Endothelial cell of umbilical vein (primary cell): ENCODE measurements around the gene SETD1A. TPM values are rescaled to one million over a fixed set of nuclear protein-coding genes. Genes with fewer than 3 reads are reported as not detected.

Source experiments
- BruUV-seq: library from RNA; stranded (reverse); fragments of 400-500 nt; replicated peaks from 2 replicates; lab custom pipeline; 2021; lab: Mats Ljungman, UMichigan
- CTCF ChIA-PET: fragments of 300-600, 350-600 bp; sonication (Branson Sonifier 250); formaldehyde crosslinking; loops from one replicate; lab custom pipeline; 2021; ENCODE audit warnings: antibody characterized with exemption, inconsistent platforms; lab: Charles Lee
- POLR2A ChIA-PET: fragments of 300-600, 350-600 bp; sonication (Branson Sonifier 250); formaldehyde crosslinking; loops from one replicate; lab custom pipeline; 2021; ENCODE audit warnings: antibody characterized with exemption, inconsistent platforms; lab: Charles Lee
- DNase-seq: peaks from one replicate; pipeline ENCODE4 v3.0.0-alpha.2; 2011; ENCODE audit warnings: low read depth, low spot score
- FAIRE-seq: peaks from 2 replicates; lab custom pipeline; 2011; peaks lifted over from hg19 to GRCh38; lab: Jason Lieb, UNC
- H2AFZ ChIP-seq: 2 replicates; pipeline ENCODE4 v1.6.0; 2012; ENCODE audit warnings: low read depth, low read length, control low read depth, inconsistent platforms
- H3K27ac ChIP-seq: 2 replicates; pipeline ENCODE4 v1.5.1; 2011; ENCODE audit warnings: low read depth, mild to moderate bottlenecking, control low read depth, low read length, moderate library complexity; ENCODE audit not compliant: insufficient read depth
- H3K27me3 ChIP-seq, 2 experiments: 2 replicates each; pipeline versions ENCODE4 v1.6.0 to v1.6.1; 2011; ENCODE audit warnings: low read length in 2 of 2, mixed read lengths in 1 of 2; ENCODE audit not compliant: control insufficient read depth in 2 of 2, insufficient read depth in 2 of 2
- H3K36me3 ChIP-seq, 2 experiments: 2 replicates in 1 of 2; 3 replicates in 1 of 2; pipeline ENCODE4 v1.5.1; 2011; ENCODE audit warnings: low read length in 2 of 2, mild to moderate bottlenecking in 1 of 2, moderate library complexity in 1 of 2; ENCODE audit not compliant: control insufficient read depth in 2 of 2, insufficient read depth in 2 of 2; ENCODE audit errors: extremely low read depth in 1 of 2
- H3K4me1 ChIP-seq: 3 replicates; pipeline ENCODE4 v1.5.1; 2011; ENCODE audit warnings: mild to moderate bottlenecking, low read length; ENCODE audit not compliant: control insufficient read depth, insufficient read depth; ENCODE audit errors: extremely low read depth
- H3K4me2 ChIP-seq: 2 replicates; pipeline ENCODE4 v1.6.1; 2011; ENCODE audit warnings: low read length, control low read depth, mixed read lengths; ENCODE audit not compliant: insufficient read depth
- H3K4me3 ChIP-seq, 3 experiments: fragments of 200-600 bp in 1 of 3; sonication (generic), shearing (Covaris generic) in 1 of 3; replicated peaks in 1 of 3; 2 replicates each; pipeline ENCODE4 v1.5.1; 2011 to 2016; ENCODE audit warnings: control low read depth in 3 of 3, low read length in 3 of 3, mild to moderate bottlenecking in 2 of 3, inconsistent platforms in 1 of 3, low read depth in 1 of 3, moderate library complexity in 1 of 3; ENCODE audit not compliant: insufficient read depth in 1 of 3
- H3K79me2 ChIP-seq: 2 replicates; pipeline ENCODE4 v1.6.0; 2012; ENCODE audit warnings: low read length, inconsistent platforms; ENCODE audit not compliant: control insufficient read depth, insufficient read depth
- H3K9ac ChIP-seq: replicated peaks from 2 replicates; pipeline ENCODE3; 2011; ENCODE audit warnings: low read length, control low read depth; ENCODE audit not compliant: insufficient read depth; ENCODE audit errors: extremely low read depth
- H3K9me1 ChIP-seq: replicated peaks from 3 replicates; pipeline ENCODE4 v1.6.0; 2011; ENCODE audit warnings: mild to moderate bottlenecking, low read length; ENCODE audit not compliant: control insufficient read depth, insufficient read depth; ENCODE audit errors: extremely low read depth
- H3K9me3 ChIP-seq: replicated peaks from 2 replicates; pipeline ENCODE4 v1.5.1; 2012; ENCODE audit warnings: low read length, inconsistent platforms; ENCODE audit not compliant: control insufficient read depth, insufficient read depth
- H4K20me1 ChIP-seq: replicated peaks from 2 replicates; pipeline ENCODE3; 2011; ENCODE audit warnings: mild to moderate bottlenecking, low read length; ENCODE audit not compliant: control insufficient read depth, insufficient read depth; ENCODE audit errors: extremely low read depth
- EZH2 ChIP-seq: IDR thresholded peaks from 2 replicates; pipeline ENCODE4 v1.6.1; 2012; ENCODE audit warnings: borderline replicate concordance, low read depth, mild to moderate bottlenecking, moderate library complexity, low read length, inconsistent platforms; ENCODE audit not compliant: severe bottlenecking
- FOS ChIP-seq: IDR thresholded peaks from 2 replicates; pipeline ENCODE4 v1.6.1; 2011; ENCODE audit warnings: mild to moderate bottlenecking, low read length, moderate library complexity, borderline replicate concordance; ENCODE audit not compliant: insufficient read depth
- GATA2 ChIP-seq: IDR thresholded peaks from 2 replicates; pipeline ENCODE4 v1.7.0; 2011; ENCODE audit warnings: low read depth, mild to moderate bottlenecking, moderate library complexity, mixed read lengths, low read length; ENCODE audit not compliant: insufficient read length, insufficient read depth
- JUN ChIP-seq: IDR thresholded peaks from 2 replicates; pipeline ENCODE4 v1.6.1; 2011; ENCODE audit warnings: borderline replicate concordance, low read depth; ENCODE audit not compliant: insufficient read length, insufficient read depth
- MYC ChIP-seq: IDR thresholded peaks from one replicate; pipeline ENCODE4 v1.6.1; 2011; ENCODE audit warnings: mild to moderate bottlenecking, low read depth, low read length
- POLR2A ChIP-seq: IDR thresholded peaks from 2 replicates; pipeline ENCODE4 v1.6.1; 2012; ENCODE audit warnings: low read depth, mild to moderate bottlenecking, control low read depth, low read length
- POLR2AphosphoS5 ChIP-seq: IDR thresholded peaks from 2 replicates; pipeline ENCODE4 v1.6.1; 2012; ENCODE audit warnings: low read depth, mild to moderate bottlenecking, control low read depth, low read length, moderate library complexity; ENCODE audit not compliant: insufficient read depth
- dilution Hi-C: fragments of 300-500 bp; cut with MboI; formaldehyde crosslinking; loops from one replicate; pipeline ENCODE4 v1.15.0; 2019; ENCODE audit warnings: low sequenced_read_pairs; ENCODE audit not compliant: extremely low pct_ligation_motif_present
- intact Hi-C: fragments of 100-400 bp; cut with micrococcal nuclease; formaldehyde crosslinking; loops from one replicate; pipeline ENCODE4 v1.10.0; 2022
- polyA plus RNA-seq, 4 experiments: library from polyadenylated mRNA; depleted of rRNA in 3 of 4; stranded (reverse) in 3 of 4; unstranded in 1 of 4; fragments of >200 nt; gene quantifications; 2 replicates each; pipeline versions ENCODE4 v1.2.1 to v1.2.3, GENCODE V29; 2011 to 2012; ENCODE audit warnings: missing spikeins in 1 of 4
- total RNA-seq: library from RNA; stranded (reverse); gene quantifications from 2 replicates; pipeline ENCODE4 v1.2.3, GENCODE V29; 2021
- TF ChIP-seq, protein P1 (sequence below), 2 donors: IDR thresholded peaks; 1 replicate in 1 of 2; 2 replicates in 1 of 2; pipeline ENCODE4 v1.5.1; 2011; ENCODE audit warnings: low read length in 2 of 2, mild to moderate bottlenecking in 2 of 2, moderate library complexity in 2 of 2, control low read depth in 1 of 2, inconsistent platforms in 1 of 2, low read depth in 1 of 2; ENCODE audit not compliant: insufficient read depth in 1 of 2; ENCODE audit errors: extremely low read depth in 1 of 2
- TF ChIP-seq, protein P2 (sequence below): IDR thresholded peaks from 2 replicates; pipeline ENCODE4 v1.6.1; 2011; ENCODE audit not compliant: insufficient read depth, insufficient read length

SETD1A gene
- total and polyA plus RNA-seq, 2 donors (not counting 3 experiments of a cell fraction or from before 2014, with no cell fraction given): 3.5 to 21.3 TPM

DNA sequence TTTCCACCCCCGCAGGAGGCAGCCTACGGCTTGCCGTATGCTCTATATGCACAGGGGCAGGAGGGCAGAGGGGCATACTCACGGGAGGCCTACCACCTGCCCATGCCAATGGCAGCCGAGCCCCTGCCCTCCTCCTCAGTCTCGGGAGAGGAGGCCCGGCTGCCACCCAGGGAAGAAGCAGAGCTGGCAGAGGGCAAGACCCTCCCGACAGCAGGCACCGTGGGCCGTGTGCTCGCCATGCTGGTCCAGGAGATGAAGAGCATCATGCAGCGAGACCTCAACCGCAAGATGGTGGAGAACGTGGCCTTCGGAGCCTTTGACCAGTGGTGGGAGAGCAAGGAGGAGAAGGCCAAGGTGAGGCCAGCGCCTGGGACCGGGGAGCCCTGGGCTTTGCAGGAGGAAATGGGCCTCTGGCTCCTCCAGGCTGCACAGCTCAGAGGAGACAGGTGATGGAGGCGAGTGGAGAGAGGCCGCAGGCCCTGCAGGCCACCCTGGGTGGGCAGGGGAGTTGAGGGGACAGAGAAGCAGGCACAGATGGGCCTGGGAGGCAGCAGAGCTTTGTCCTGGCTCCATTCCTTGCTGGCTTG is 8.6 kb downstream of the SETD1A start:
- H3K9me3 ChIP-seq: no peaks in the 10 kb centered on the region
- H3K4me1 ChIP-seq: no peaks in the 10 kb centered on the region
- H3K79me2 ChIP-seq: no peaks in the 10 kb centered on the region
- dilution Hi-C loops: no loop called here
- CTCF ChIA-PET: interaction anchor here (1.0 kb wide), 1 partner anchor 18 kb away, joined by 5 read pairs; the partner anchor contains the start of gene HSD3B7
- no peaks in the 10 kb centered on the region for H3K27me3 ChIP-seq
- no peak overlapping the region for H3K9ac ChIP-seq
- no peak for FAIRE-seq
- H3K9me1 ChIP-seq: no peaks in the 10 kb centered on the region
- intact Hi-C loops: no loop called here
- BruUV-seq: no TSS peak
- no peak overlapping the region for H3K4me3 ChIP-seq
- no peak overlapping the region for H3K4me2 ChIP-seq
- no peak overlapping the region for H2AFZ ChIP-seq
- no peak overlapping the region for H3K27ac ChIP-seq
- TF ChIP-seq, protein P1, sequence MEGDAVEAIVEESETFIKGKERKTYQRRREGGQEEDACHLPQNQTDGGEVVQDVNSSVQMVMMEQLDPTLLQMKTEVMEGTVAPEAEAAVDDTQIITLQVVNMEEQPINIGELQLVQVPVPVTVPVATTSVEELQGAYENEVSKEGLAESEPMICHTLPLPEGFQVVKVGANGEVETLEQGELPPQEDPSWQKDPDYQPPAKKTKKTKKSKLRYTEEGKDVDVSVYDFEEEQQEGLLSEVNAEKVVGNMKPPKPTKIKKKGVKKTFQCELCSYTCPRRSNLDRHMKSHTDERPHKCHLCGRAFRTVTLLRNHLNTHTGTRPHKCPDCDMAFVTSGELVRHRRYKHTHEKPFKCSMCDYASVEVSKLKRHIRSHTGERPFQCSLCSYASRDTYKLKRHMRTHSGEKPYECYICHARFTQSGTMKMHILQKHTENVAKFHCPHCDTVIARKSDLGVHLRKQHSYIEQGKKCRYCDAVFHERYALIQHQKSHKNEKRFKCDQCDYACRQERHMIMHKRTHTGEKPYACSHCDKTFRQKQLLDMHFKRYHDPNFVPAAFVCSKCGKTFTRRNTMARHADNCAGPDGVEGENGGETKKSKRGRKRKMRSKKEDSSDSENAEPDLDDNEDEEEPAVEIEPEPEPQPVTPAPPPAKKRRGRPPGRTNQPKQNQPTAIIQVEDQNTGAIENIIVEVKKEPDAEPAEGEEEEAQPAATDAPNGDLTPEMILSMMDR (IDR thresholded peaks at IDR 0.05; ENCODE audit: extremely low read depth in 1 of 2, insufficient read depth in 1 of 2, low read depth in 1 of 2, low read length in 2 of 2): no peak
- TF ChIP-seq, protein P2, sequence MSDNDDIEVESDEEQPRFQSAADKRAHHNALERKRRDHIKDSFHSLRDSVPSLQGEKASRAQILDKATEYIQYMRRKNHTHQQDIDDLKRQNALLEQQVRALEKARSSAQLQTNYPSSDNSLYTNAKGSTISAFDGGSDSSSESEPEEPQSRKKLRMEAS: no peak
- TF ChIP-seq JUN: no peak
- no peak for TF ChIP-seq EZH2
- no peak for TF ChIP-seq MYC
- no peak for TF ChIP-seq POLR2A
- TF ChIP-seq POLR2AphosphoS5: no peak
- no peak for TF ChIP-seq GATA2
- TF ChIP-seq FOS: no peak
- no peak for DNase-seq
- peaks cover 26 to 58% of the 10 kb centered on the region in 2 experiments for H3K36me3 ChIP-seq
- POLR2A ChIA-PET: no interaction called here
- H4K20me1 ChIP-seq: no peaks in the 10 kb centered on the region
